ENCODE measurements around the gene ZNF816. TPM values are rescaled to one million over a fixed set of nuclear protein-coding genes. Genes with fewer than 3 reads are reported as not detected.

Gene ZNF816
- total and polyA plus RNA-seq, 2 of the 8 experiments (the other 6 are each of a cell fraction or from before 2014, with no cell fraction given): 2.7 to 13.2 TPM

DNA sequence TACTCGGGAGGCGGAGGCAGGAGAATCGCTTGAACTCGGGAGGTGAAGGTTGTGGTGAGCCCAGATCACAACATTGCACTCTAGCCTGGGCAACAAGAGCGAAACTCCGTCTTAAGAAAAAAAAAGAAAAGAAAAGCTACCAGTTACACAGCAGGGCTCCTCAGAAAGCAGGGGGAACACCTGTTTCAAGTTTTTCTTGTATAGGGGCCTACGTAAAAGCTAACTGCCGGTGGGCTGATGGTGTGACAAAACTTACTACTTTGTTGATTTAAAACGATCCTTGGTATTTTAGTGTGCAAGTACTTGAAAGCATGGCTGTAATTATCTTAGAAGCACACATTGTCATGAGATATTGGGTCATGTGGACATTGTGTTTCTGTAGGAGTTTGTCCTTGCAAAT lies 35.3 kb upstream of the ZNF816 start:
- H3K18ac ChIP-seq (ENCODE audit: extremely low read depth, low read length): no peak overlapping the region
- peaks cover 5% of the 10 kb centered on the region for H3K23me2 ChIP-seq (ENCODE audit: low read depth, low read length)
- H3K4me2 ChIP-seq (ENCODE audit: insufficient read depth in 1 of 2, low read depth in 2 of 2, low read length in 2 of 2): peak overlapping the region; percentile 39 to 68

More for the DNA sequence above, 35.3 kb upstream of the ZNF816 start:
- H2BK15ac ChIP-seq (ENCODE audit: low read length): no peak overlapping the region
- no peak overlapping the region for H4K8ac ChIP-seq (ENCODE audit: extremely low read depth, insufficient read depth, low read length)
- no peak overlapping the region for H2BK20ac ChIP-seq (ENCODE audit: low read length)
- no peak overlapping the region for H3K23ac ChIP-seq (ENCODE audit: insufficient read length)
- H2BK12ac ChIP-seq (ENCODE audit: low read depth, low read length): no peak overlapping the region
- no peak overlapping the region for H3K27ac ChIP-seq (ENCODE audit: low read depth, low read length)
- 59% methylated on average over 9 of the region's 9 CpGs; no CpG with 5 or more reads in 1 of the 2 experiments for WGBS, 2 experiments (ENCODE audit: extremely low coverage in 1 of 2, insufficient coverage in 1 of 2, insufficient read length in 1 of 2, insufficient replicate concordance in 2 of 2, low coverage in 1 of 2, low lambda C conversion rate in 2 of 2, missing lambda C conversion rate in 1 of 2)
- H3K56ac ChIP-seq (replicated peaks; ENCODE audit: insufficient read length, low read depth, low read length): no peak overlapping the region
- H3K4me1 ChIP-seq (replicated peaks in 1 of 4; ENCODE audit: control insufficient read depth in 3 of 4, insufficient read depth in 4 of 4, low read length in 3 of 4): peaks cover 0 to 4% (median 1%) of the 10 kb centered on the region in 4 experiments; a peak in 3 of 7 replicates
- H2AK5ac ChIP-seq (ENCODE audit: low read depth, low read length): no peak overlapping the region
- no peak overlapping the region for H4K5ac ChIP-seq (ENCODE audit: insufficient read length, low read depth, low read length)
- H2BK120ac ChIP-seq (replicated peaks; ENCODE audit: low read depth, low read length): no peak overlapping the region
- FAIRE-seq: peak; percentile 48
- no peak overlapping the region for H3K4ac ChIP-seq (replicated peaks; ENCODE audit: insufficient read length, low read depth, low read length)
- no peaks in the 10 kb centered on the region for H3K79me2 ChIP-seq (ENCODE audit: control insufficient read depth in 1 of 2, insufficient read depth in 2 of 2, low read length in 2 of 2)
- H3K9ac ChIP-seq (replicated peaks in 1 of 4; ENCODE audit: extremely low read depth in 1 of 4, low read depth in 3 of 4, low read length in 3 of 4): no peak overlapping the region; a peak in 1 of 7 replicates
- ChIA-PET CTCF (ENCODE audit: partially characterized antibody) (interaction anchor here (0.6 to 3.1 kb wide), 7 partner anchors 9 to 1394 kb away, joined by 3 to 13 read pairs (median 3); no protein-coding TSS in a partner anchor), POLR2A (ENCODE audit: partially characterized antibody) (interaction anchor here (0.6 to 1.2 kb wide), 4 partner anchors 13 to 52 kb away, joined by 3 to 4 read pairs (median 4); partner anchors contain the start of gene ZNF816)
- H3K79me1 ChIP-seq (ENCODE audit: low read depth, low read length): no peaks in the 10 kb centered on the region
- TF ChIP-seq PHF8 (conservative IDR thresholded peaks at IDR 0.05; ENCODE audit: low read depth, low read length) (no peak), HDAC6 (IDR thresholded peaks at IDR 0.05; ENCODE audit: low read depth, low read length) (no peak), RBBP5 (IDR thresholded peaks at IDR 0.05; ENCODE audit: borderline replicate concordance, low read depth, low read length) (no peak), TCF12 (IDR thresholded peaks at IDR 0.05; ENCODE audit: low read depth, low read length) (no peak), CHD1 (IDR thresholded peaks at IDR 0.05; ENCODE audit: low read depth, low read length) (no peak), SIRT6 (IDR thresholded peaks at IDR 0.05; ENCODE audit: low read length) (no peak), GABPA (IDR thresholded peaks at IDR 0.05; ENCODE audit: borderline replicate concordance, insufficient read depth, low read length) (no peak), CBX5 (IDR thresholded peaks at IDR 0.05; ENCODE audit: low read depth, low read length) (no peak), SIX5 (IDR thresholded peaks at IDR 0.05; ENCODE audit: low read depth, low read length) (no peak), MAFK (IDR thresholded peaks at IDR 0.05; ENCODE audit: low read depth, low read length) (no peak)
- no peak overlapping the region for H2AFZ ChIP-seq (ENCODE audit: low read length)
- peak overlapping the region in 2 of 4 experiments; percentile 29 to 51; a peak in 4 of 8 replicates for H3K4me3 ChIP-seq (ENCODE audit: extremely low read depth in 1 of 4, insufficient read depth in 2 of 4, low read depth in 3 of 4, low read length in 4 of 4)
- no peaks in the 10 kb centered on the region for H3K36me3 ChIP-seq (ENCODE audit: control insufficient read depth in 2 of 4, insufficient read depth in 4 of 4, low read length in 3 of 4)
- no peaks in the 10 kb centered on the region; a peak in 1 of 4 replicates for H3K9me3 ChIP-seq (ENCODE audit: insufficient read depth in 2 of 2, low read depth in 1 of 2, low read length in 1 of 2)
- no peak overlapping the region for H2BK5ac ChIP-seq (ENCODE audit: low read depth, low read length)
- peaks cover under 1 to 7% (median 4%) of the 10 kb centered on the region in 4 experiments for H3K27me3 ChIP-seq (replicated peaks in 1 of 4; ENCODE audit: control insufficient read depth in 3 of 4, extremely low read depth in 1 of 4, insufficient read depth in 3 of 4, low read length in 3 of 4)
- no peaks in the 10 kb centered on the region for H4K20me1 ChIP-seq (replicated peaks in 1 of 2; ENCODE audit: control insufficient read depth in 1 of 2, insufficient read depth in 2 of 2, low read length in 2 of 2)
- no peak overlapping the region for H4K91ac ChIP-seq (replicated peaks; ENCODE audit: insufficient read length, low read length)
- no peak overlapping the region for H3K14ac ChIP-seq (ENCODE audit: insufficient read length)
- no peak for DNase-seq (ENCODE audit: low read depth in 1 of 2, low spot score in 2 of 2)

All from H1 (cell line).